Measurements from ENCODE around the gene STK4. TPM values are rescaled to one million over a fixed set of nuclear protein-coding genes. Genes with fewer than 3 reads are reported as not detected.

STK4 gene
- polyA plus RNA-seq, 1 donor from 2014 or later: 14.0 TPM

GRCh38 chr20:44938637-44939036, 27.7 kb upstream of the STK4 start:
- no peaks in the 10 kb centered on the region for H3K36me3 ChIP-seq (ENCODE audit: insufficient read depth, low read length)
- H3K27ac ChIP-seq (ENCODE audit: low read length): no peak overlapping the region
- TF ChIP-seq POLR2AphosphoS5 (IDR thresholded peaks at IDR 0.05) (no peak), TAF1 (IDR thresholded peaks at IDR 0.05; ENCODE audit: low read depth) (no peak), EZH2 (IDR thresholded peaks at IDR 0.05; ENCODE audit: borderline replicate concordance, insufficient read depth, low read length, poor library complexity, severe bottlenecking) (no peak), MXI1 (conservative IDR thresholded peaks at IDR 0.05; ENCODE audit: poor library complexity, severe bottlenecking) (no peak), RAD21 (conservative IDR thresholded peaks at IDR 0.05) (no peak), SMC3 (conservative IDR thresholded peaks at IDR 0.05; ENCODE audit: poor library complexity) (no peak), EP300 (conservative IDR thresholded peaks at IDR 0.05; ENCODE audit: poor library complexity, severe bottlenecking) (no peak), REST (IDR thresholded peaks at IDR 0.05; ENCODE audit: borderline replicate concordance) (no peak), CTCF (IDR thresholded peaks at IDR 0.05; ENCODE audit: poor library complexity, severe bottlenecking) (no peak)

GRCh38 chr20:44941120-44941691, 25.1 kb upstream of the STK4 start:
- no peak for TF ChIP-seq RAD21 (conservative IDR thresholded peaks at IDR 0.05)
- no peak overlapping the region for H2AFZ ChIP-seq (ENCODE audit: low read depth, low read length)
- H3K27me3 ChIP-seq (ENCODE audit: insufficient read depth, low read depth, low read length): no peaks in the 10 kb centered on the region
- H3K36me3 ChIP-seq (ENCODE audit: insufficient read depth, low read length): no peaks in the 10 kb centered on the region
- no peak overlapping the region for H3K9ac ChIP-seq (ENCODE audit: low read length)
- no peaks in the 10 kb centered on the region for H3K9me3 ChIP-seq (ENCODE audit: low read length)
- H3K79me2 ChIP-seq (replicated peaks; ENCODE audit: insufficient read depth, low read length): no peaks in the 10 kb centered on the region
- no peak overlapping the region for H3K4me3 ChIP-seq (ENCODE audit: low read length)
- H3F3A ChIP-seq (ENCODE audit: insufficient read depth, low read length, poor library complexity, severe bottlenecking): no peaks in the 10 kb centered on the region
- no peaks in the 10 kb centered on the region for H3K9me2 ChIP-seq (ENCODE audit: insufficient read depth, low read length)
- no peak overlapping the region for H3K27ac ChIP-seq (ENCODE audit: low read length)
- H4K20me1 ChIP-seq (ENCODE audit: insufficient read depth): no peaks in the 10 kb centered on the region
- H3K4me2 ChIP-seq (ENCODE audit: low read length): no peak overlapping the region

More at GRCh38 chr20:44938637-44939036, 27.7 kb upstream of the STK4 start:
- Histone ChIP-seq H3K79me2 (replicated peaks; ENCODE audit: insufficient read depth, low read length) (no peaks in the 10 kb centered on the region), H3K4me3 (ENCODE audit: low read length) (no peak overlapping the region), H2AFZ (ENCODE audit: low read depth, low read length) (no peak overlapping the region), H3K9me3 (ENCODE audit: low read length) (no peaks in the 10 kb centered on the region), H3K9ac (ENCODE audit: low read length) (no peak overlapping the region), H3F3A (ENCODE audit: insufficient read depth, low read length, poor library complexity, severe bottlenecking) (no peaks in the 10 kb centered on the region), H3K4me2 (ENCODE audit: low read length) (no peak overlapping the region), H3K9me2 (ENCODE audit: insufficient read depth, low read length) (no peaks in the 10 kb centered on the region), H4K20me1 (ENCODE audit: insufficient read depth) (no peaks in the 10 kb centered on the region), H3K27me3 (ENCODE audit: insufficient read depth, low read depth, low read length) (no peaks in the 10 kb centered on the region)
